Measurements from ENCODE around the gene ETNK2.

GRCh38 chr1:204155881-204156280 is 4.0 kb upstream of the ETNK2 start:
- no peak for TF ChIP-seq MYC (IDR thresholded peaks at IDR 0.05; ENCODE audit: borderline replicate concordance, low read length)
- TF ChIP-seq ZNF302 (CRISPR knock-in tag; IDR thresholded peaks at IDR 0.05) = no peak
- TF ChIP-seq PHF8 (IDR thresholded peaks at IDR 0.05; ENCODE audit: borderline replicate concordance, low read depth) = no peak

Data from A549 (cell line).